HepG2 (cell line): ENCODE data around the gene CDK8. TPM values are rescaled to one million over a fixed set of nuclear protein-coding genes. Genes with fewer than 3 reads are reported as not detected.

Experiments used
- ATAC-seq: fragments of 200-7000 bp; cut with Tn5 transposase; 3 replicates; pipeline ENCODE4 v1.9.1; 2020; ENCODE audit warnings: mild to moderate bottlenecking, moderate library complexity
- BruUV-seq: library from RNA; stranded (reverse); fragments of 400-500 nt; replicated peaks from 2 replicates; lab custom pipeline; 2021; lab: Mats Ljungman, UMichigan
- CTCF ChIA-PET: fragments of 300-600 bp; formaldehyde crosslinking; extraction: SDS; loops from one replicate; lab custom pipeline; 2021; ENCODE audit warnings: low total read pairs, inconsistent platforms, low intra/inter-chr PET ratio; lab: Yijun Ruan, JAX
- POLR2A ChIA-PET: fragments of 350-600 bp; sonication (Branson Sonifier 250); formaldehyde crosslinking; loops from one replicate; lab custom pipeline; 2020; ENCODE audit warnings: antibody characterized with exemption, inconsistent platforms; lab: Yijun Ruan, JAX
- DNase-seq: peaks from one replicate; pipeline ENCODE4 v3.0.0-alpha.2; 2015; ENCODE audit warnings: low spot score
- FAIRE-seq: peaks from 3 replicates; lab custom pipeline; 2011; peaks lifted over from hg19 to GRCh38; lab: Jason Lieb, UNC
- H2AFZ ChIP-seq: one replicate; pipeline ENCODE4 v1.6.1; 2011; ENCODE audit warnings: low read length, inconsistent platforms
- H3K27ac ChIP-seq: fragments of 300-600 bp; 3 replicates; pipeline ENCODE4 v1.8.0; 2011; ENCODE audit warnings: mixed run types, mild to moderate bottlenecking, mixed read lengths, low read length, inconsistent platforms; ENCODE audit not compliant: insufficient read depth; ENCODE audit errors: extremely low read length
- H3K27me3 ChIP-seq, 2 experiments: fragments of 200-600 bp in 1 of 2; 2 replicates in 1 of 2; 3 replicates in 1 of 2; pipeline versions ENCODE4 v1.6.0 to v1.8.0; 2011; ENCODE audit warnings: low read length in 2 of 2, mild to moderate bottlenecking in 2 of 2, moderate library complexity in 2 of 2, inconsistent platforms in 1 of 2; ENCODE audit not compliant: insufficient read depth in 2 of 2, control insufficient read depth in 1 of 2
- H3K36me3 ChIP-seq, 2 experiments: fragments of 200-600 bp in 1 of 2; replicated peaks in 1 of 2; 2 replicates in 1 of 2; 3 replicates in 1 of 2; pipeline versions ENCODE4 v1.5.1 to v1.8.0; 2011; ENCODE audit warnings: low read length in 2 of 2, inconsistent platforms in 1 of 2; ENCODE audit not compliant: insufficient read depth in 2 of 2, control insufficient read depth in 1 of 2
- H3K4me1 ChIP-seq: 2 replicates; pipeline ENCODE4 v1.5.1; 2012; ENCODE audit warnings: low read length, inconsistent platforms; ENCODE audit not compliant: insufficient read depth
- H3K4me2 ChIP-seq: 2 replicates; pipeline ENCODE4 v1.6.0; 2011; ENCODE audit warnings: low read depth, low read length, inconsistent platforms
- H3K4me3 ChIP-seq, 3 experiments: fragments of 200-600 bp in 1 of 3; sonication (generic), shearing (Covaris generic) in 1 of 3; replicated peaks in 1 of 3; 2 replicates each; pipeline ENCODE4 v1.5.1; 2011 to 2016; ENCODE audit warnings: low read length in 3 of 3, inconsistent platforms in 2 of 3, low read depth in 2 of 3, mild to moderate bottlenecking in 2 of 3, control low read depth in 1 of 3, mixed read lengths in 1 of 3; ENCODE audit not compliant: insufficient read depth in 1 of 3
- H3K79me2 ChIP-seq: one replicate; pipeline ENCODE4 v1.6.1; 2011; ENCODE audit warnings: low read length, inconsistent platforms; ENCODE audit not compliant: insufficient read depth
- H3K9ac ChIP-seq: 2 replicates; pipeline ENCODE4 v1.6.0; 2011; ENCODE audit warnings: mild to moderate bottlenecking, low read depth, low read length, inconsistent platforms; ENCODE audit not compliant: insufficient read depth
- H3K9me3 ChIP-seq: 2 replicates; pipeline ENCODE4 v1.5.1; 2012; ENCODE audit warnings: mild to moderate bottlenecking, low read length
- H4K20me1 ChIP-seq: 2 replicates; pipeline ENCODE4 v1.6.0; 2011; ENCODE audit warnings: inconsistent platforms, mild to moderate bottlenecking, low read length, moderate library complexity; ENCODE audit not compliant: insufficient read depth
- AKNA ChIP-seq: sonication (generic); formaldehyde crosslinking; IDR thresholded peaks from 2 replicates; pipeline ENCODE4 v1.4.0; 2020; ENCODE audit warnings: missing genetic modification reagents, borderline replicate concordance
- MYPOP ChIP-seq: sonication (generic); formaldehyde crosslinking; IDR thresholded peaks from 2 replicates; pipeline ENCODE4 v1.8.1; 2023; ENCODE audit warnings: mild to moderate bottlenecking, moderate library complexity, missing genetic modification reagents
- ZNF326 ChIP-seq: sonication (generic); formaldehyde crosslinking; IDR thresholded peaks from 2 replicates; pipeline ENCODE4 v1.4.0; 2020; ENCODE audit warnings: missing genetic modification reagents, borderline replicate concordance
- ZNF564 ChIP-seq: sonication (generic); formaldehyde crosslinking; IDR thresholded peaks from 2 replicates; pipeline ENCODE4 v1.8.1; 2023; ENCODE audit warnings: mild to moderate bottlenecking, missing genetic modification reagents
- ZNF703 ChIP-seq: sonication (generic); formaldehyde crosslinking; IDR thresholded peaks from 2 replicates; pipeline ENCODE4 v1.5.1; 2020; ENCODE audit warnings: missing genetic modification reagents, mild to moderate bottlenecking, moderate library complexity, borderline replicate concordance
- ZNF724P ChIP-seq: sonication (generic); formaldehyde crosslinking; IDR thresholded peaks from 2 replicates; pipeline ENCODE4 v1.8.0; 2022; ENCODE audit warnings: missing genetic modification reagents, borderline replicate concordance
- ZNF839 ChIP-seq: sonication (generic); formaldehyde crosslinking; IDR thresholded peaks from 2 replicates; pipeline ENCODE4 v1.4.0; 2020; ENCODE audit warnings: missing genetic modification reagents, mild to moderate bottlenecking, borderline replicate concordance
- WGBS: methylation state at CpG from one replicate; pipeline ENCODE4 v1.1.6; 2017; ENCODE audit warnings: low lambda C conversion rate; 5-methylcytosine and 5-hydroxymethylcytosine counted together
- in situ Hi-C: cut with HindIII; loops from 2 replicates; pipeline ENCODE4 v1.10.0; 2017; ENCODE audit warnings: low pct_unique_long_range_greater_than_20kb; ENCODE audit not compliant: extremely low pct_ligation_motif_present
- intact Hi-C: fragments of 100-400 bp; cut with micrococcal nuclease; formaldehyde crosslinking; loops from one replicate; pipeline ENCODE4 v1.10.0; 2022; ENCODE audit not compliant: unreplicated experiment
- polyA plus RNA-seq, 8 experiments: library from polyadenylated mRNA; depleted of rRNA in 3 of 8; stranded (reverse) in 7 of 8; unstranded in 1 of 8; fragments of >200 nt; fragmentation: Illumina TruSeq in 4 of 8; extraction: Trizol in 4 of 8; gene quantifications; 2 replicates each; pipeline versions ENCODE4 v1.2.1 to v1.2.3, GENCODE V29; 2011 to 2016; ENCODE audit warnings: low read depth in 4 of 8, missing spikeins in 1 of 8, mixed read lengths in 1 of 8; ENCODE audit not compliant: insufficient read depth in 1 of 8
- total RNA-seq, 5 experiments: library from RNA; depleted of rRNA; stranded (reverse); fragments of >200 nt; fragmentation: Illumina TruSeq; extraction: Trizol; gene quantifications; 2 replicates each; pipeline ENCODE4 v1.2.3, GENCODE V29; 2016; ENCODE audit warnings: low read depth in 1 of 5
- TF ChIP-seq, protein P1 (sequence below): IDR thresholded peaks from 2 replicates; pipeline ENCODE4 v1.6.1; 2018; ENCODE audit warnings: missing genetic modification reagents
- TF ChIP-seq, protein P2 (sequence below): sonication (generic); formaldehyde crosslinking; IDR thresholded peaks from 2 replicates; pipeline ENCODE4 v1.4.0; 2020; ENCODE audit warnings: mild to moderate bottlenecking, missing genetic modification reagents
- TF ChIP-seq, protein P3 (sequence below): sonication (generic); formaldehyde crosslinking; IDR thresholded peaks from 2 replicates; pipeline ENCODE4 v1.9.0; 2021; ENCODE audit warnings: missing genetic modification reagents, mild to moderate bottlenecking, borderline replicate concordance

The CDK8 gene
- total and polyA plus RNA-seq, 2 of the 13 experiments (the other 11 are each of a cell fraction or from before 2014, with no cell fraction given): 15.8 to 16.4 TPM

GRCh38 chr13:26295812-26296211 lies 41.9 kb downstream of the CDK8 start (continued):
- TF ChIP-seq MYPOP (CRISPR knock-in tag): no peak

DNA sequence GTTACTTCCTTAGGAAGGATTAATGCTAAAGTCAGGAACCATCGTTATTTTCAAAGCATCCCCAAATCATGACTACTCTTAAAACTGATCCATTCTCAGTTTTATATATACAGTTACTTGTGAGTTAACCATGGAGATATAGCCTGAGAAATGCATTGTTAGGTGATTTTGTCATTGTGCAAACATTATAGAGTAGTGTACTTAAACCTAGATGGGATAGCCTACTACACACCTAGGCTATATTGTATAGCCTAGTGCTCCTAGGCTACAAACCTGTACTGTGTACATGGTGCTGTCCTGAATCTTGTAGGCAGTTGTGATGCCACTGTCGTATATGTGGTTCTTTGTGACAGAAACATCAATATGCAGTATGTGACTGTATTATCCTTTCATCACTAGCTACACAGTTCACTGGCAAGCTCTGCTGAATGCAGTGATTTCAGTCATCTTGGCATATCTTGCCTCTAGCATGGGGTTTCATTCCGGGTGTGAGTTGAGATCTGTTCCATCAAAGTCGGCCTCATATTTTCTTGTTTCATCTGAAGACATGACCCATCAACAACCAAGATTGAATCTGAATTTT lies 45.3 kb downstream of the CDK8 start:
- Histone ChIP-seq H3K27me3 (no peaks in the 10 kb centered on the region), H4K20me1 (no peaks in the 10 kb centered on the region; the same call in 1 of the 2 replicates), H3K36me3 (no peaks in the 10 kb centered on the region), H3K9ac (no peak overlapping the region), H3K4me2 (no peak overlapping the region), H3K9me3 (no peaks in the 10 kb centered on the region), H3K27ac (no peak overlapping the region), H2AFZ (no peak overlapping the region), H3K4me3 (no peak overlapping the region), H3K79me2 (peaks cover 28% of the 10 kb centered on the region), H3K4me1 (no peaks in the 10 kb centered on the region)
- ChIA-PET POLR2A (no interaction called here), CTCF (no interaction called here)
- WGBS: 92% methylated on average over 4 of the region's 4 CpGs
- no peak for FAIRE-seq
- BruUV-seq: no TSS peak
- in situ Hi-C loops: no loop called here
- no peak for ATAC-seq
- intact Hi-C loops: no loop called here
- no peak for DNase-seq
- no peak for TF ChIP-seq ZNF703 (CRISPR knock-in tag)
- no peak for TF ChIP-seq AKNA (CRISPR knock-in tag)
- TF ChIP-seq, protein P1, sequence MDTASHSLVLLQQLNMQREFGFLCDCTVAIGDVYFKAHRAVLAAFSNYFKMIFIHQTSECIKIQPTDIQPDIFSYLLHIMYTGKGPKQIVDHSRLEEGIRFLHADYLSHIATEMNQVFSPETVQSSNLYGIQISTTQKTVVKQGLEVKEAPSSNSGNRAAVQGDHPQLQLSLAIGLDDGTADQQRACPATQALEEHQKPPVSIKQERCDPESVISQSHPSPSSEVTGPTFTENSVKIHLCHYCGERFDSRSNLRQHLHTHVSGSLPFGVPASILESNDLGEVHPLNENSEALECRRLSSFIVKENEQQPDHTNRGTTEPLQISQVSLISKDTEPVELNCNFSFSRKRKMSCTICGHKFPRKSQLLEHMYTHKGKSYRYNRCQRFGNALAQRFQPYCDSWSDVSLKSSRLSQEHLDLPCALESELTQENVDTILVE (CRISPR knock-in tag): no peak
- TF ChIP-seq ZNF326 (CRISPR knock-in tag): no peak
- no peak for TF ChIP-seq ZNF839 (CRISPR knock-in tag)
- TF ChIP-seq ZNF724P (CRISPR knock-in tag): no peak
- TF ChIP-seq, protein P2, sequence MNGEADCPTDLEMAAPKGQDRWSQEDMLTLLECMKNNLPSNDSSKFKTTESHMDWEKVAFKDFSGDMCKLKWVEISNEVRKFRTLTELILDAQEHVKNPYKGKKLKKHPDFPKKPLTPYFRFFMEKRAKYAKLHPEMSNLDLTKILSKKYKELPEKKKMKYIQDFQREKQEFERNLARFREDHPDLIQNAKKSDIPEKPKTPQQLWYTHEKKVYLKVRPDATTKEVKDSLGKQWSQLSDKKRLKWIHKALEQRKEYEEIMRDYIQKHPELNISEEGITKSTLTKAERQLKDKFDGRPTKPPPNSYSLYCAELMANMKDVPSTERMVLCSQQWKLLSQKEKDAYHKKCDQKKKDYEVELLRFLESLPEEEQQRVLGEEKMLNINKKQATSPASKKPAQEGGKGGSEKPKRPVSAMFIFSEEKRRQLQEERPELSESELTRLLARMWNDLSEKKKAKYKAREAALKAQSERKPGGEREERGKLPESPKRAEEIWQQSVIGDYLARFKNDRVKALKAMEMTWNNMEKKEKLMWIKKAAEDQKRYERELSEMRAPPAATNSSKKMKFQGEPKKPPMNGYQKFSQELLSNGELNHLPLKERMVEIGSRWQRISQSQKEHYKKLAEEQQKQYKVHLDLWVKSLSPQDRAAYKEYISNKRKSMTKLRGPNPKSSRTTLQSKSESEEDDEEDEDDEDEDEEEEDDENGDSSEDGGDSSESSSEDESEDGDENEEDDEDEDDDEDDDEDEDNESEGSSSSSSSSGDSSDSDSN (CRISPR knock-in tag): no peak
- no peak for TF ChIP-seq ZNF564 (CRISPR knock-in tag)
- TF ChIP-seq, protein P3, sequence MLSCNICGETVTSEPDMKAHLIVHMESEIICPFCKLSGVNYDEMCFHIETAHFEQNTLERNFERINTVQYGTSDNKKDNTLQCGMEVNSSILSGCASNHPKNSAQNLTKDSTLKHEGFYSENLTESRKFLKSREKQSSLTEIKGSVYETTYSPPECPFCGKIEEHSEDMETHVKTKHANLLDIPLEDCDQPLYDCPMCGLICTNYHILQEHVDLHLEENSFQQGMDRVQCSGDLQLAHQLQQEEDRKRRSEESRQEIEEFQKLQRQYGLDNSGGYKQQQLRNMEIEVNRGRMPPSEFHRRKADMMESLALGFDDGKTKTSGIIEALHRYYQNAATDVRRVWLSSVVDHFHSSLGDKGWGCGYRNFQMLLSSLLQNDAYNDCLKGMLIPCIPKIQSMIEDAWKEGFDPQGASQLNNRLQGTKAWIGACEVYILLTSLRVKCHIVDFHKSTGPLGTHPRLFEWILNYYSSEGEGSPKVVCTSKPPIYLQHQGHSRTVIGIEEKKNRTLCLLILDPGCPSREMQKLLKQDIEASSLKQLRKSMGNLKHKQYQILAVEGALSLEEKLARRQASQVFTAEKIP: no peak
